Esophagus muscularis mucosa (tissue), 3 donors: Measurements from ENCODE around the gene MAP2.

Source experiments
- POLR2A ChIP-seq: fragments of 450-650 bp; IDR thresholded peaks from one replicate; pipeline ENCODE4 v1.6.1; 2017; ENCODE audit warnings: antibody characterized with exemption, moderate library complexity, mild to moderate bottlenecking, low read depth
- TF ChIP-seq, protein P1 (sequence below), 3 experiments: fragments of 200-600 bp in 2 of 3; fragments of 450-650 bp in 1 of 3; sonication (generic) in 2 of 3; IDR thresholded peaks; one replicate each; pipeline ENCODE4 v1.5.1; 2017 to 2019; ENCODE audit warnings: antibody characterized with exemption in 3 of 3, mild to moderate bottlenecking in 2 of 3, moderate library complexity in 1 of 3

DNA sequence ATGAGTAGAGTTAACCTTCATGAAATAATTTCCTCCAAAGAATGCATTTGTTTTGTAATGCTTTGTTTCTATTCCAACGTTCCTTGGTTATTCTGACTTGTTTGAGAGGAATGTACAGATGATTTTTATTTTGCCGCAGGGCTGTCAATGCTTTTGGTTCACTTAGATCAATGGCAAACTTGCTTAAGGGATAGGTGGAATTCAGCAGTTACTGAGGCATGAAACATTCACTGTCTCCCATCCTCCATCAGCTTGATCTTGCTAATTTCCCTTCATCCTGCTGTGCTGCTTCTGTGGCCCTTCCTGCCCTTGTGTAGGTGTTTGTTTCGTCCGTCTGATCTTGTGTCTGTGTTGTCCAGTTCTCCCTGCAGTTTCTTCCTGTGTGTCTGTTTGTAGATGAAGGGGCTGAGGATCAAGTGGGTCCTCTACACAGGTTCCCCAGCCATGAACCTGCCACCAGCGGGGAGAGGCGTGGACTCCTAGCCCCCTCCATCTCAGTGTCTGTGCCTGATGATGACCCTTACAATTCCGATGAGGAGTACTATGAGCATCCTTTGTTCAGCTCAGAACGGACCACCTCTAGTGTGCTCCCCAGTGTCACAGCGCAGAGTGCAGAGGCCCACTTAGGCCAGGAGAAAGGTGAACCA, 263.6 kb downstream of the MAP2 start:
- TF ChIP-seq, protein P1, sequence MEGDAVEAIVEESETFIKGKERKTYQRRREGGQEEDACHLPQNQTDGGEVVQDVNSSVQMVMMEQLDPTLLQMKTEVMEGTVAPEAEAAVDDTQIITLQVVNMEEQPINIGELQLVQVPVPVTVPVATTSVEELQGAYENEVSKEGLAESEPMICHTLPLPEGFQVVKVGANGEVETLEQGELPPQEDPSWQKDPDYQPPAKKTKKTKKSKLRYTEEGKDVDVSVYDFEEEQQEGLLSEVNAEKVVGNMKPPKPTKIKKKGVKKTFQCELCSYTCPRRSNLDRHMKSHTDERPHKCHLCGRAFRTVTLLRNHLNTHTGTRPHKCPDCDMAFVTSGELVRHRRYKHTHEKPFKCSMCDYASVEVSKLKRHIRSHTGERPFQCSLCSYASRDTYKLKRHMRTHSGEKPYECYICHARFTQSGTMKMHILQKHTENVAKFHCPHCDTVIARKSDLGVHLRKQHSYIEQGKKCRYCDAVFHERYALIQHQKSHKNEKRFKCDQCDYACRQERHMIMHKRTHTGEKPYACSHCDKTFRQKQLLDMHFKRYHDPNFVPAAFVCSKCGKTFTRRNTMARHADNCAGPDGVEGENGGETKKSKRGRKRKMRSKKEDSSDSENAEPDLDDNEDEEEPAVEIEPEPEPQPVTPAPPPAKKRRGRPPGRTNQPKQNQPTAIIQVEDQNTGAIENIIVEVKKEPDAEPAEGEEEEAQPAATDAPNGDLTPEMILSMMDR (IDR thresholded peaks at IDR 0.05): no peak
- TF ChIP-seq POLR2A: no peak
